Measurements from ENCODE around the gene RFX8.
"Not testable (repeated sequence)": the region's sequence is repeated elsewhere in the genome, so short reads cannot be mapped to it uniquely, and the experiment has no call there.

The RFX8 gene

GRCh38 chr2:101509499-101510284, 34.8 kb upstream of the RFX8 start:
- H3K18ac ChIP-seq (ENCODE audit: low read length), result no peak overlapping the region
- no peaks in the 10 kb centered on the region for H3K36me3 ChIP-seq (ENCODE audit: control insufficient read depth, insufficient read depth, low read length)
- no peak overlapping the region for H3K27ac ChIP-seq (ENCODE audit: low read depth, low read length)
- H3K27me3 ChIP-seq (ENCODE audit: insufficient read depth, low read length, poor library complexity), result no peaks in the 10 kb centered on the region
- H3K23ac ChIP-seq (ENCODE audit: low read length), result no peak overlapping the region
- H3K9ac ChIP-seq (ENCODE audit: low read length), result no peak overlapping the region
- H3K4ac ChIP-seq (ENCODE audit: low read depth, low read length), result no peak overlapping the region
- H2BK5ac ChIP-seq (ENCODE audit: low read length), result no peak overlapping the region
- no peaks in the 10 kb centered on the region for H3K79me1 ChIP-seq (ENCODE audit: low read length)
- H3K56ac ChIP-seq (ENCODE audit: low read length), result no peak overlapping the region
- H4K8ac ChIP-seq (ENCODE audit: low read depth, low read length), result no peak overlapping the region
- no peak overlapping the region for H2BK15ac ChIP-seq (replicated peaks; ENCODE audit: low read depth)
- no peak overlapping the region for H4K5ac ChIP-seq (ENCODE audit: low read length)
- H2BK120ac ChIP-seq (ENCODE audit: low read depth, low read length), result no peak overlapping the region
- WGBS (ENCODE audit: extremely low coverage, insufficient coverage, low lambda C conversion rate), result no CpG with 5 or more reads among the region's 8 CpGs
- H3K4me3 ChIP-seq (ENCODE audit: low read length), result no peak overlapping the region
- no peak for DNase-seq
- no peaks in the 10 kb centered on the region for H3K79me2 ChIP-seq (ENCODE audit: control insufficient read depth, insufficient read depth, low read length)
- H3K4me1 ChIP-seq (ENCODE audit: control insufficient read depth, low read depth, low read length), result no peaks in the 10 kb centered on the region
- no peak overlapping the region for H3K4me2 ChIP-seq (ENCODE audit: low read length)
- no peak overlapping the region for H2AK5ac ChIP-seq (ENCODE audit: low read length)

- no peak overlapping the region for H3K18ac ChIP-seq (ENCODE audit: low read length)
- no peak overlapping the region for H3K4ac ChIP-seq (ENCODE audit: low read depth, low read length)
- no peaks in the 10 kb centered on the region for H3K4me1 ChIP-seq (ENCODE audit: control insufficient read depth, low read depth, low read length)
- H2AK5ac ChIP-seq (ENCODE audit: low read length), result no peak overlapping the region
- H3K4me2 ChIP-seq (ENCODE audit: low read length), result no peak overlapping the region
- WGBS (ENCODE audit: extremely low coverage, insufficient coverage, low lambda C conversion rate), result no CpG with 5 or more reads among the region's 5 CpGs
- H3K79me1 ChIP-seq (ENCODE audit: low read length), result no peaks in the 10 kb centered on the region
- H3K27me3 ChIP-seq (ENCODE audit: insufficient read depth, low read length, poor library complexity), result no peaks in the 10 kb centered on the region
- no peak overlapping the region for H4K5ac ChIP-seq (ENCODE audit: low read length)
- no peak overlapping the region for H4K8ac ChIP-seq (ENCODE audit: low read depth, low read length)
- no peaks in the 10 kb centered on the region for H3K79me2 ChIP-seq (ENCODE audit: control insufficient read depth, insufficient read depth, low read length)
- H3K23ac ChIP-seq (ENCODE audit: low read length), result no peak overlapping the region
- no peak overlapping the region for H3K9ac ChIP-seq (ENCODE audit: low read length)
- no peak overlapping the region for H2BK120ac ChIP-seq (ENCODE audit: low read depth, low read length)
- H2BK15ac ChIP-seq (replicated peaks; ENCODE audit: low read depth), result no peak overlapping the region
- H3K4me3 ChIP-seq (ENCODE audit: low read length), result no peak overlapping the region
- H3K27ac ChIP-seq (ENCODE audit: low read depth, low read length), result no peak overlapping the region
- no peak overlapping the region for H2BK5ac ChIP-seq (ENCODE audit: low read length)
- H3K36me3 ChIP-seq (ENCODE audit: control insufficient read depth, insufficient read depth, low read length), result no peaks in the 10 kb centered on the region
- no peak for DNase-seq
- H3K56ac ChIP-seq (ENCODE audit: low read length), result no peak overlapping the region
Measured at GRCh38 chr2:101508636-101509035, 33.7 kb upstream of the RFX8 start.

DNA sequence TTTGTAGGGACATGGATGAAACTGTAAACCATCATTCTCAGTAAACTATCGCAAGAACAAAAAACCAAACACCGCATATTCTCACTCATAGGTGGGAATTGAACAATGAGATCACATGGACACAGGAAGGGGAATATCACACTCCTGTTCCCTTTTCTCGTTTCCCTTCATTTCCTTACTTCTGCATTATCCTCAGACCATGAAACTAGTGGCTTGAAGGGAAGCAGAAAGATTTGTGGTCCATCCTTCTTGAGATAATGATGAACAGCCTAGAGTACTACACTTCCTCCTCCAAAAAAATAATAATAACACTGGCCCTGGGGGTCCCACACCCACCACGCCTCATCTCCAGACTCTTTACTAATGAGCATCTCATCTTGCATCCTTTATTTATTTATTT, 30.4 kb upstream of the RFX8 start:
- not testable (repeated sequence) for H3K4me2 ChIP-seq (ENCODE audit: low read length); H3K9ac ChIP-seq (ENCODE audit: low read length); H3K79me2 ChIP-seq (ENCODE audit: control insufficient read depth, insufficient read depth, low read length); H3K36me3 ChIP-seq (ENCODE audit: control insufficient read depth, insufficient read depth, low read length); H3K4ac ChIP-seq (ENCODE audit: low read depth, low read length); H4K8ac ChIP-seq (ENCODE audit: low read depth, low read length); H3K23ac ChIP-seq (ENCODE audit: low read length); H3K4me3 ChIP-seq (ENCODE audit: low read length); H3K27me3 ChIP-seq (ENCODE audit: insufficient read depth, low read length, poor library complexity); H3K79me1 ChIP-seq (ENCODE audit: low read length); H2BK5ac ChIP-seq (ENCODE audit: low read length); DNase-seq; H3K27ac ChIP-seq (ENCODE audit: low read depth, low read length); H3K4me1 ChIP-seq (ENCODE audit: control insufficient read depth, low read depth, low read length); H2BK120ac ChIP-seq (ENCODE audit: low read depth, low read length); H2BK15ac ChIP-seq (replicated peaks; ENCODE audit: low read depth); H4K5ac ChIP-seq (ENCODE audit: low read length); H3K56ac ChIP-seq (ENCODE audit: low read length); H3K18ac ChIP-seq (ENCODE audit: low read length); H2AK5ac ChIP-seq (ENCODE audit: low read length)
- no CpG with 5 or more reads among the region's 4 CpGs for WGBS (ENCODE audit: extremely low coverage, insufficient coverage, low lambda C conversion rate)

DNA sequence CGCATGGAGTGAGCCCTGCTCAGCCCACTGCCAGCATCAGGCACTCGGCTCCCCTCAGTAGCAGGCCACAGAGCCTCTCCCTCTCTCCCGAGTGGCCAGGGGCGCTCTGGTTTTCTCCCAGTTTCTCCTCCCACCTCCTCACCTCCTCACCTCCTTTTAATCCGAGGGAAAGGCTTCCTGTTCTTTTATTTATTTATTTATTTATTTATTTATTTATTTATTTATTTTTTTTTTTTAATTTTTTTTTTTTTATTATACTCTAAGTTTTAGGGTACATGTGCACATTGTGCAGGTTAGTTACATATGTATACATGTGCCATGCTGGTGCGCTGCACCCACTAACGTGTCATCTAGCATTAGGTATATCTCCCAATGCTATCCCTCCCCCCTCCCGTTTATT, 29.8 kb upstream of the RFX8 start:
- H3K18ac ChIP-seq (ENCODE audit: low read length); H2AK5ac ChIP-seq (ENCODE audit: low read length); H3K4me3 ChIP-seq (ENCODE audit: low read length); H2BK15ac ChIP-seq (replicated peaks; ENCODE audit: low read depth); H3K23ac ChIP-seq (ENCODE audit: low read length); H3K79me2 ChIP-seq (ENCODE audit: control insufficient read depth, insufficient read depth, low read length); H2BK120ac ChIP-seq (ENCODE audit: low read depth, low read length); H4K8ac ChIP-seq (ENCODE audit: low read depth, low read length); DNase-seq; H3K56ac ChIP-seq (ENCODE audit: low read length); H3K4me2 ChIP-seq (ENCODE audit: low read length); H4K5ac ChIP-seq (ENCODE audit: low read length); H3K4me1 ChIP-seq (ENCODE audit: control insufficient read depth, low read depth, low read length); H3K36me3 ChIP-seq (ENCODE audit: control insufficient read depth, insufficient read depth, low read length); H3K27me3 ChIP-seq (ENCODE audit: insufficient read depth, low read length, poor library complexity); H3K27ac ChIP-seq (ENCODE audit: low read depth, low read length); H3K4ac ChIP-seq (ENCODE audit: low read depth, low read length); H2BK5ac ChIP-seq (ENCODE audit: low read length); H3K9ac ChIP-seq (ENCODE audit: low read length); H3K79me1 ChIP-seq (ENCODE audit: low read length): not testable (repeated sequence)
- no CpG with 5 or more reads among the region's 8 CpGs for WGBS (ENCODE audit: extremely low coverage, insufficient coverage, low lambda C conversion rate)

DNA sequence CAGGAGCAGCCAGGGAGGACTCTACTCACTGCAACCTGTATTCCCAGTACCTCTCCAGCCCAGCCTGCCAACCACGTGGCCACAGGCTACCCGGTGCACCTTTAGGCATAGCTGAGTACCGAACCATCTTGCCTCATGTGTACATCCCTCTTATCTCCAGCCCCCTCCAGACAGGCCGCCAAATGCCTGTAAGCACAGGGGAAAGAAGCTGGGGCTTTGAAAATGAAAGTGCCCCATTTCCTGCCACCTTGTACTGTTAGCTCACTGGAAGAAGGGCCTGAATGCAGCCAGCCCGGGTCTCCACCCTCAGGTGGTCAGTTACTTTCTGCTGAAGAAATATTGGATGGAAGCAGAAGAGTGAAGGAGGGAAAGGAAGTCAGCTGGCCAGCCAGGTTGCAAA, 27.2 kb upstream of the RFX8 start:
- H2BK120ac ChIP-seq (ENCODE audit: low read depth, low read length), result no peak overlapping the region
- H3K27ac ChIP-seq (ENCODE audit: low read depth, low read length), result no peak overlapping the region
- H3K9ac ChIP-seq (ENCODE audit: low read length), result no peak overlapping the region
- H3K36me3 ChIP-seq (ENCODE audit: control insufficient read depth, insufficient read depth, low read length), result no peaks in the 10 kb centered on the region
- H3K79me1 ChIP-seq (ENCODE audit: low read length), result no peaks in the 10 kb centered on the region
- H2BK15ac ChIP-seq (replicated peaks; ENCODE audit: low read depth), result no peak overlapping the region
- DNase-seq, result no peak
- no peak overlapping the region for H4K5ac ChIP-seq (ENCODE audit: low read length)
- no peaks in the 10 kb centered on the region for H3K79me2 ChIP-seq (ENCODE audit: control insufficient read depth, insufficient read depth, low read length)
- no peak overlapping the region for H3K18ac ChIP-seq (ENCODE audit: low read length)
- H4K8ac ChIP-seq (ENCODE audit: low read depth, low read length), result no peak overlapping the region
- no peak overlapping the region for H3K4me2 ChIP-seq (ENCODE audit: low read length)
- H3K4me3 ChIP-seq (ENCODE audit: low read length), result no peak overlapping the region
- H2BK5ac ChIP-seq (ENCODE audit: low read length), result no peak overlapping the region
- H3K4ac ChIP-seq (ENCODE audit: low read depth, low read length), result no peak overlapping the region
- H3K4me1 ChIP-seq (ENCODE audit: control insufficient read depth, low read depth, low read length), result no peaks in the 10 kb centered on the region
- no peak overlapping the region for H3K23ac ChIP-seq (ENCODE audit: low read length)
- H3K27me3 ChIP-seq (ENCODE audit: insufficient read depth, low read length, poor library complexity), result no peaks in the 10 kb centered on the region
- no CpG with 5 or more reads among the region's 5 CpGs for WGBS (ENCODE audit: extremely low coverage, insufficient coverage, low lambda C conversion rate)
- H2AK5ac ChIP-seq (ENCODE audit: low read length), result no peak overlapping the region
- H3K56ac ChIP-seq (ENCODE audit: low read length), result no peak overlapping the region

DNA sequence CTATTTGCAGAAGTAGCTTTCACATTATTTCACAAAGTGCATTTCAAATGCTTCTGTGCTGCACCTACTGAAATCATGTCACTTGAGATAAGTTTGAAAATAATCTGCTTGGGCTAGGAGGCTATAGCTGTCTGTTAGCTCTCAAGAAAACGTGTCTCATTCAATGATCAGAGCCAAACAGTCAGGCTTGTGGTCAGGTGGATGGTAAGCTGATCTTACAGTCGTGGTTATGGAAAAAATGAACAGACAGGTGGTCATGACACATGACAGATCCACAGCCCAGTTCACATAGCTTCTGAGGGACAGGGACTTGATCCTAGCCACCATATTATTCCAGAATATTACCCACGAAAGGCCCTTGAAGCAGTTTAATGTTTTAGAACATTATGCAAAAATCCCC, 26.5 kb upstream of the RFX8 start:
- H3K23ac ChIP-seq (ENCODE audit: low read length), result no peak overlapping the region
- H3K4me3 ChIP-seq (ENCODE audit: low read length), result no peak overlapping the region
- H3K79me2 ChIP-seq (ENCODE audit: control insufficient read depth, insufficient read depth, low read length), result no peaks in the 10 kb centered on the region
- no peaks in the 10 kb centered on the region for H3K4me1 ChIP-seq (ENCODE audit: control insufficient read depth, low read depth, low read length)
- no peak overlapping the region for H3K27ac ChIP-seq (ENCODE audit: low read depth, low read length)
- H3K4ac ChIP-seq (ENCODE audit: low read depth, low read length), result no peak overlapping the region
- H3K27me3 ChIP-seq (ENCODE audit: insufficient read depth, low read length, poor library complexity), result no peaks in the 10 kb centered on the region
- no peak for DNase-seq
- H3K18ac ChIP-seq (ENCODE audit: low read length), result no peak overlapping the region
- no peak overlapping the region for H3K4me2 ChIP-seq (ENCODE audit: low read length)
- H4K8ac ChIP-seq (ENCODE audit: low read depth, low read length), result no peak overlapping the region
- no CpG with 5 or more reads among the region's 3 CpGs for WGBS (ENCODE audit: extremely low coverage, insufficient coverage, low lambda C conversion rate)
- H2AK5ac ChIP-seq (ENCODE audit: low read length), result no peak overlapping the region
- no peak overlapping the region for H2BK5ac ChIP-seq (ENCODE audit: low read length)
- no peaks in the 10 kb centered on the region for H3K79me1 ChIP-seq (ENCODE audit: low read length)
- no peak overlapping the region for H2BK15ac ChIP-seq (replicated peaks; ENCODE audit: low read depth)
- H3K56ac ChIP-seq (ENCODE audit: low read length), result no peak overlapping the region
- no peak overlapping the region for H4K5ac ChIP-seq (ENCODE audit: low read length)
- H3K9ac ChIP-seq (ENCODE audit: low read length), result no peak overlapping the region
- no peaks in the 10 kb centered on the region for H3K36me3 ChIP-seq (ENCODE audit: control insufficient read depth, insufficient read depth, low read length)
- H2BK120ac ChIP-seq (ENCODE audit: low read depth, low read length), result no peak overlapping the region
